Suppressor macrophage (primary cell): Measurements from ENCODE around the gene KRTAP10-3.
"Not testable (repeated sequence)": the region's sequence is repeated elsewhere in the genome, so short reads cannot be mapped to it uniquely, and the experiment has no call there.

Source experiments
- DNase-seq, 4 experiments: peaks; one replicate each; pipeline ENCODE4 v3.0.0-alpha.2; 2020 to 2022

Gene KRTAP10-3

GRCh38 chr21:44569861-44570517 lies 11.4 kb upstream of the KRTAP10-3 start:
- DNase-seq = no peak

GRCh38 chr21:44568667-44569556 lies 10.3 kb upstream of the KRTAP10-3 start:
- no peak for DNase-seq

DNA sequence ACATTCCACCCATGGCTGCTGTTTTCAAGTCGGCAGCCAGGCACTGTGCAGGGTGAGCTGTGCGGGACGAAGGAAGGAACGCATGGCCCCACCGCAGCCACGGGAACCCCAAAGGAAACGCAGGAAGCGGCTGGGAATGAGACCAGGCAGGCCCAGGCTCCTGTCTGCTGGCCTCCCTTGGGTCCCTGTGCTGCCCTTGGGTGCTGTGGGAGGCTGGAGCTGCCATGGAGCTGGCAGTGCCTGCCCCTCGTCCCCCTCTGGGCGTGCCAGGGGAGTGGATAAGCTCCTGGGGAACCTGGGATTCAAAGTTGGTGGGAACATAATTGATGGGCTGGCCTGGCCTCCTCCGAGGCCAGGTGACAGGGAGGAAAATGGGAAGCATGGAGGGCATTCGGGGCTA lies 9.7 kb upstream of the KRTAP10-3 start:
- DNase-seq = no peak

GRCh38 chr21:44567481-44568171 lies 9.0 kb upstream of the KRTAP10-3 start:
- no peak for DNase-seq

GRCh38 chr21:44566403-44566802 lies 7.8 kb upstream of the KRTAP10-3 start:
- peak in 2 of 4 experiments; percentile 63 to 66 for DNase-seq

DNA sequence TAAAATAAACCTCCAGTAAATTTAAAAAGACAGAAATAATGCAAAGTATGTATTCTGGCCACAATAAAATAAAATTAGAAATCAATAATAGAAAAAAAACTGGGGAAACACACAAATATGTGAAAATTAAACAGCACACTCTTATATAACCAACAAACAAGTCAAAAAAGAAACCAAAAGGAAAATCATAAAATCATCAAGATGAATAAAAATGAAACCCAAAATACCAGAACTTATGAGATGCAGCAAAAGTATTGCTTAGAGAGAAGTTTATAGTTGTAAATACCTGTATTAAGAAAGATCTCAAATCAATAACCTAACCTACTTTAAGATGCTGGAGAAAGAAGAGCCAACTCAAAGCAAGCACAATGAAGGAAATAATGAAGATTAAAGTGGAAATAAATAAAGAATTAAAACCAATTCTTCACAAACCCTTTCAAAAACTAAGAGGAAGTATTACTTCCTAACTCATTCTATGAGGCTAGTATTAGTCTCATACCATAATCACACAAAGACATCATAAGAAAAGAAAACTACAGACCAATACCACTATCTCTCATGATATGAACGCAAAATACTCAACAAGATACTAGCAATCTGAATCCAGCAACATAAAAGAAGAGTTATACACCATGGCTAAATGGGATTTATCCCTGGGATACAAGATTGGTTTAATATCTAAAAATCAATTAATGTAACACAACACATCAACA lies 6.4 kb upstream of the KRTAP10-3 start:
- peak in 1 of 4 experiments; percentile 10 for DNase-seq

- no peak for DNase-seq
These were observed 5.5 kb upstream of the KRTAP10-3 start for GRCh38 chr21:44564099-44564498.

DNA sequence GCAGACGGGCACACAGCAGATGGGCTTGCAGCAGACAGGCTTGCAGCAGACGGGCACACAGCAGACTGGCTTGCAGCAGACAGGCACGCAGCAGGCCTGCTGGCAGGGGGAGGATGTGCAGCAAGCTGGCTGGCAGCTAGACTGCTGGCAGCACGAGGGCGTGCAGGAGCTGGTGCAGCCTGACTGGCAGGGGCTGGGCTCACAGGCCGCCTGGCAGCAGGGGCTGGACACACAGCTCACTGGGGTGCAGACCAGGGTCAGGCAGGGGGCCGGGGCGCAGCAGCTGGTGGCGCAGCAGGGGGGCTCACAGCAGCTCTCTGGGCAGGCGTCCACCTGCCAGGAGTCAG lies 293 bp downstream of the KRTAP10-3 start:
- DNase-seq = not testable (repeated sequence)

DNA sequence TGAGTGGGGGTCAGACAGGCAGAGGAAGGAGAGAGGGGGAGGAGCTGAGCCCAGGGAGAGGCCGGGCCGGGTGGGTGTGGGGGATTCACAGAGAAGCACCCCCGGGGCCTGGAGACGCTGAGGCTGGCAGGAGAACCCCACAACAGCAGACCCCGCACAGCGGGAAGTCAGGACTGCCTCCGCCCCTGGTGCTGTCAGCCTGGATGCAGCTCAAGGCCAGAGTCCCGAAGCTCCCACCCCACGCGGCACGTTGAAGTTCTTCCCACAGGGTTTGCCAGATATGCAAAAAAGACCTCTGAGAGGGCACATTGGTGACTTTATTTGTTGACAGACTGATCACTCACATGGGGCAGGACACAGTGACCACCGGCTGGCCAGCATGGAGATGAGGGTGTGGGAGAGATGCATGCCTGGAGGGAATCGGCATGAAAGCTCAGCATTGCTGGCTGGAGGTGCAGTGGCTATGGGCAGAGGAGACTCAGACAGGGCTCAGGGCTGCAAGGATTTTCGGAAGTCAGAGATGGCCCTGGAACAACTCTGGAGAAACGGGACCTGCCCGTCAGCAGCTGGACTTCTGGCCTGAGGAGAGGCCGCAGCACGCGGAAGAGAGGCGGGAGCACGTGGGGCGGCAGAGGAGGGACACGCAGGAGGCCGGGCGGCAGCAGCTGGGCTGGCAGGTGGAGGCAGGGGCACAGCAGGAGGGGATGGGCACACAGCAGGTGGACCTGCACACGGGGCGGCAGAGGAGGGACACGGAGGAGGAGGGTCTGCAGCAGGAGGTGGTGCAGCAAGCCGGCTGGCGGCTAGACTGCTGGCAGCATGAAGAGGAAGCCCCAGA lies 885 bp downstream of the KRTAP10-3 start:
- DNase-seq = no peak

DNA sequence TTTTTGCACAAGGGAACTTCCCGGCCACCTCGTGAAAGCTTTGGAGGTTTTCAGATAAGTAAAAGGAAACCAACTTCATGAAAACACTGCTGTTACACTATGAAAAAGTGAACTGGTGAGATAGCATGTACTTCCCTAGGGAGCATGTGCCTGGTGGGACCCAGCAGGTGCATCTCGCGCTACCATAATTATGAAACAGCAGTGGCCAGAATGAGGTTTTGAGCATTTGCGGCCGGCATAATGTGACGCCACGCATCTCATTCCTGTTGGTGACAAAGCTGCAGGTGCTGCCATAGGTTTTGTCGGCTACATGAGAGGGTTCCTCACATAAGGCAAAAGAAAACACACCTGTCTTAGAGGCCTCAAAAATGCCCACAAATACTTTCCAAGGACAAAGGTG lies 1.7 kb downstream of the KRTAP10-3 start:
- DNase-seq = no peak

DNA sequence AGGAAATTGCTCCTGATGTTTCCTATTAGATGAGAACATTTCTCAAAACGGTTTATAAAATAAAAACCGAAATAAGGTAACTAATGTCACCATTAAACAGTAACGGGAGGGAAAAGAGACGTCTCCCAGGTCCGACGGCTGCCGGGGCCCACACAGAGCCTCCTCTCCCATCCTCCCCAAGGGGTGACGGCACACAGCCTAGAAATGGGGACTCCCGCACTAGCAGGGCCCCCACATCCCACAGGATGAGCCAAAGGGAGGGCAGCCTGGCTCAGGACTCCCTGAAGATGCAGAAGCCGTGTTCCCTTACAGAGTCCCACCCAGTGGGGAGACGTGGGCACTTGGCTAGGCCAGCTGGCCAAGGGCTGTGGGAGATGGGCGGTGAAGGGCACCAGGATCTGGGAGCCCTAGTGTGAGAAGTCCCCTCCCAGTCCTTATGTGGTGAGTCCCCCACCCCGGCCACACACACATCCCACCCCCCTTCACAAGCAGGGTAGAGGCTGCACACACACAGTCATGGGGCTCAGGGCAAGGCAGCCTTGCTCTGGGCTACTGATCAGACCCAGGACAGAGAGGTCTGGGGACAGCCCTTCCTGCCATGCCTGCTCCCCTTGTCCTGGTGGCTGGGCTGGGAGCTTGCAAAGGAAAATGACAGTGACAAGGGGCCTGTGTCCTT lies 3.3 kb downstream of the KRTAP10-3 start:
- DNase-seq = no peak

DNA sequence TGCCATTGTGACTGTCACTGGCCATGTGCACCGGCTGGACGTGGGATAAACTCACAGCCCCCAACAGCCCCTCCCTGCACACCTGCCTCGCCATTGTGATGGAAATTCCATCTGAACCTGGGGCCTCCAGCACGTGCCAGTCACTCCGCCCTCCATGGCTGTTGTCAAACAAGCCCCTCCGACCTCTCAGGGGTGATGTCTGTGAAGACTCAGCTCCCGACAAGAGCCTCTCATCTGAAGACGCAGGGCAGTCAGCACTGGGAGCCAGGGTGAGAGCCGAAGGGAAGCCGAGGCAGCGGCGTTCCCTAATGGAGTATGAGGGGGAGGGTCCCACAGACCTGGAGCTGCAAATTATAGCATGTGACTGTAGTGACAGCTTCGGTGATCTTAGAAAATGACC lies 5.9 kb downstream of the KRTAP10-3 start:
- DNase-seq = no peak

DNA sequence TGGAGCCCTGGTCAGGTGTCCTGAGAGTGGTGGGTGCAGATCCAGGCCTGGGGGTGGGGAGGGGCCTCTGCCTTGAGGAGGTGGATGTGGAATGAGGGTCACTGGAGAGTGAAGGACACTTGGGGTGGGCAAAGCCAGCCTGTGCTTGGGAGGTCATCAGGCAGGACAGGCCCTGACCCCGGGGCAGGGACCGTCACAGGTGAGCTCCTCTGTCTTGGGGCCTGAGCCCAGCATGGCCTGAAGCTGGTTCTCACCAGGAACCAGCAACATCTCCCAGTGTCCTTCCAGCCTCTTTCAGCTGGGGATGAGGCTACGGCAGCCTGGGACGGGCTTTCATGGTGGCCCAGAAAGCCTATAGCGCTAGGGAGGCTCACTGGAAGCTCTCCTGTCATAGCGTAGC lies 6.5 kb downstream of the KRTAP10-3 start:
- no peak for DNase-seq

DNA sequence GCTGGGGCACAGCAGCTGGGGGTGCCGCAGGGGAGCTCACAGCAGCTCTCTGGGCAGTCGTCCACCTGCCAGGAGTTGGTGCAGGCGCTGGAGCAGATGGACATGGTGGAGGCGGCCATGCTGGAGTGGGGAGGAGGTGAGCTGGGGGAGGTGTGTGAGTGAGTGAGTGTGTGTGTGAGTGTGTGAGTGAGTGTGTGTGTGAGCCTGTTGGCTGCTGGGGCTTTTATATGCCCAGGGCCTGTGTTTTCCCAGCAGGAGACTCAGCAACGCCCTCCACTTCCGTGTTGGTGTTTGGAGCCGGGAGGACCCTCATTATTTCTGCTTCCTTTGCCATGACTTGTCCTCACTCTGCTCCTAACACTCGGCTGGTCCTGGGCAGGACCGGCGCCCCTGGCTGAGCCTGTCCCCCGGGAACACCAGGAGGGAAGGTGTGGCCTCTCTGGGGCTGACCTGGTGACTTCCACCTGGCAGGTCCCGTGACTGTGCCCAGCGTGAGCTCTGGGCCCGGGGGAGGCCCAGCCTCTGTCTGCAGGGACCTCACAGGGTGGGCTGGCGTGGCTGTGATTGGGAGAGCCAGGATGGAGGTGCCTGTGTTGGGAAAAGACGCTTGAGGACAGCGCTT lies 7.1 kb downstream of the KRTAP10-3 start, which contains the start of gene KRTAP10-2:
KRTAP10-2 (minus strand) TSS at position 166 of the 622 bp plus-strand sequence; CDS start at position 119, 47 bp downstream.
- DNase-seq = no peak

DNA sequence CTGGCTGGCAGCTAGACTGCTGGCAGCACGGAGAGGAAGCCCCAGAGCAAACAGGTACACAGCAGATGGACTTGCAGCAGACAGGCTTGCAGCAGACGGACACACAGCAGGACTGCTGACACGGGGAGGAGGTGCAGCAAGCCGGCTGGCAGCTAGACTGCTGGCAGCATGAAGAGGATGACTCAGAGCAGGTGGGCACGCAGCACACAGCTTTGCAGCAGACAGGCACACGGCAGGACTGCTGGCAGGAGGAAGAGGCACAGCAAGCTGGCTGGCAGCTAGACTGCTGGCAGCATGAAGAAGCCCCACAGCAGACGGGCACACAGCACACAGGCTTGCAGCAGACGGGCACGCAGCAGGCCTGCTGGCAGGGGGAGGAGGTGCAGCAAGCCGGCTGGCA lies 7.8 kb downstream of the KRTAP10-3 start:
- DNase-seq = no peak

- not testable (repeated sequence) for DNase-seq
These were observed 8.3 kb downstream of the KRTAP10-3 start for GRCh38 chr21:44550285-44550684.

DNA sequence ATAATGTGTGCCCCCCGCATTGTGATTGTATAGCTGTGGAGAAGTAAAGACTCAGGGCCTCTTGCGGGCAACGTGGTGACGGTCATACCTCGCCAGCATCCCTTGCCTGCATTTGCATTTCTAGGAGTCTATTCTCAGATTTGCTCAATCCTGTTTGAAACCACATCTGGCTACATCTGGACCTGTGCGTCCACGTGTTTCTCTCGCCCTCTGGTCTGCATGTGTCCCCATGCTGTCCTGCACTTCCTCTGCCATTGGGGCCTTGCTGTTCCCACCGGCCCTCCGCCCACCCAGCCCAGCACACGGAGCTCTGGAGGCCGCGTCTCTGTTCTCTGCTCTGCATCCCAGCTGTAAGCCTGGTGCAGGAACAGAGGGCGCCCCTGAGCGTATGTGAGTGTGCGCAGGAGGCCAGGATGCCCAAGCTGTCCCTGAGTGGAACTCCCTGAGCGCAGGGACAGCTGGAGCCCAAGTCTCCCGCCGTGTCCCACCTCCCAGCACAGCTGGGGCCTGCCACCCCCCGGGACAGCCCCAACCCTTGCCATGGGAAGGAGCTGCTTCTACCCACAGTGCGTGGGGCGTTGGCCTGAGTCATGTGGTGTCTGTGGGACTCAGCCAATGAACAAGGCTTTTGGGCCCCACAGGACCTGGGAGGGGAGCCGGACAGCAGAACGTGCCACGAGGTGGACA lies 8.9 kb downstream of the KRTAP10-3 start:
- DNase-seq = no peak

DNA sequence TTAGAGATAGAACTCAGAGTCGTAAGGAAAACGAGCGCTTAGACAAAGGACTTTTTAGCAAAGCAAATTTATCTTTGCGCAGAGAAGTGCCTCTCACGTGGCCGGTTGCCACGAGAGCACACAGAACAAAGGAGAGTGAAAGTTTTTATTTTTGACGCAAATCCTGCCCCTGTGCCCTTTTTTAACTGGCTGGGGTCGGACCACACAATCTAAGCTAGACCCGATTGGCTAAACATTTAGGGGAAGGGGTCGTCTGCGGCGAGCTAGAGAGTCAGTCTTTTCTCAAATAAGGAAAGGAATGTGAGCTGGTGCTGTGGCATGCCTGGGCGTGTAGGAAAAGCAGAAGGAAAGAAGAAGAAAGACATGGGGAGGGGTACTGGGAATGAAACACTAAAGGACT lies 9.7 kb downstream of the KRTAP10-3 start:
- DNase-seq = no peak

- DNase-seq = no peak
These were observed 10.2 kb downstream of the KRTAP10-3 start for GRCh38 chr21:44548381-44548780.
